NCI-H510A treated with DMSO at 0.1 percent for 48 hours (cell line): Measurements from ENCODE around the gene ONECUT2.
"Not testable (repeated sequence)": the region's sequence is repeated elsewhere in the genome, so short reads cannot be mapped to it uniquely, and the experiment has no call there.

Source experiments
- DNase-seq: peaks from one replicate; lab custom pipeline; 2025; lab: John Stamatoyannopoulos, UW

Gene ONECUT2

DNA sequence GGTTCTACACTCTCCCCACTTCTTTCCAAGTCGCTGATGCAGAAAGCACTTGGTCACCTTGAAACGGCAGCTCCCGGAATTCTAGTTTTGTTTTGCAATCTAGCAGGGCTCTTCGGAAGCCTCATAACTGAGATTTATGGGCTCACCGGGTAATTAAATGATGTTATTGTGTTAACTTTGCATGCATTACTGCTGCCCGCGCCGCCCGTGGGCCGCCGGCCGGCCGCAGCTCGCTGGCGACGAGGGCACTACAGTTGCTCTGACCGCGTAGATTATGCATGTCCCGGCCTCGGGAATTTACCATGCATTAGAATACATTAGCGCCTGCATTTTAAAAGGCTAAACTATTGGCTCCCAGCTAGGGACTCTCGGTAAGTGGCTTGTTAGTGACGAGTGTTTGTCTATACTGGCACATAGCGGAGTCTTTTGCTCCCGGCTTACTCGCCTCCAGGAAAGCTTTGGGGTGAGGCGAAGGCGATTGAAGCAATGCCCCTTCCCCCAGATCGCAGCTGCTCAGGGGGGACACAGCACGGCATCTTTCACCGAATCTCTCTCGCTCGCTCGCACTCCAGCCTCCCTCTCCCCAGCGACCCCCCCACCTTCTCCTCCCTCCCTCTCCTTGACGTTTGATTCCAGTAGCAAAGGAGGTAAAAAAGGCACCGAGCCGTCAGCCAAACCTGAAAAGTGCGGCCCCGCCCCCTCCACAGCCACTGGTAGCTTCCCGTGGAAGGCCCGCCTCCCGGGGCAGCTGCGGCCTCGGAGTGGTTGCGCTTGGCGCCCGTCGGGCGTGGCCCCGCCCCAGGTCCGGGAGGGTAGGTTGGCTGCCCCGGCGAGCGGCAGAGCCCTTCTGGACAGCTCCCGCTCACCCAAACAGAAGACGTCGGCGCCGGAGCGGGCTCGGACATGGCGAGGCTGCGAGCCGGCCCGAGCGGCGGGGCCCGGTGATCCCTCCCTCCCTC lies at the start of gene ONECUT2:
Gene ONECUT2 (plus strand): TSS at position 839 of the 959 bp plus-strand sequence. CDS start 343 bp downstream, outside the sequence.
- DNase-seq, result peak; percentile 94

DNA sequence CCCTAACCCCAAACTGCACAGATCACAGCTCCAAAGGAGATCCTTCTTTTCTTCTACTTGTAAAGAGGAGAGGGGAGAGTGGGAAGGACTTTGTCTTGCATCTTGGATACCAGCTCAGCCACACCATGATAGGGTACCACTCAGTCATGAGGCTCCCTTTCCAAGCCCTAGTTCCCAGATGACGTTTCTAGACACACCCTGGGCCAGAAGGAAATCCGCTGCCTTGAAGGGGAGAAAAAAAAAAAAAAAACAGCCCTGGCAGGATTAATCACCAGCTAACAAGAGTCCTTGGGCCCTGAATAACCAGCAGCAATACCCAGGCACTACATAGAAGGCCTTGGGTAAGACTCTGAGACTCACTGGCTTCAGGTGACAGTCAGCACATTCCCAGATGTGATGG lies 45.9 kb upstream of the ONECUT2 start:
- DNase-seq, result no peak

- no peak for DNase-seq
Observed at GRCh38 chr18:57390044-57390443, 45.1 kb upstream of the ONECUT2 start.

GRCh38 chr18:57394749-57395148 lies 40.4 kb upstream of the ONECUT2 start:
- not testable (repeated sequence) for DNase-seq

GRCh38 chr18:57396831-57397230 lies 38.3 kb upstream of the ONECUT2 start:
- DNase-seq, result not testable (repeated sequence)

- no peak for DNase-seq
Observed at GRCh38 chr18:57397440-57398132, 37.6 kb upstream of the ONECUT2 start.

DNA sequence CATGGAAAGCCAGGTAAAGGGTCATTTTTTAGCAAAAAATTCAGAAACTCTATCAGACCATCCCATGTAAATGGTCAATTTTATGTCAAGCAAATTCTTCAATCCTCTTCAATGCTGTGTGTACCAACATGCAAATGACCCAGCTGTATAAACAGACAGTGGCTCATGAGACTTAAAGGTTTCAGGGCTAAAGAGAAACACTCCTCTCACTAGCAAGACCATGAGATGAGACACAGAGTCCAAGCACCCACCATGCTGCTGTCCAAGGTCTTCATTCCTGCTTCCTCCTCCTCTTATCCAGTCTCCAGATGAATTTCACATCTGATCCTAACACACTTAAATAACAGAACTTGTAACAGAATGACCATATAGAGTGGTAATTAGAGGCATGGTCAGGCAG lies 30.8 kb upstream of the ONECUT2 start:
- DNase-seq, result no peak

- DNase-seq, result no peak
Observed at GRCh38 chr18:57409650-57410049, 25.5 kb upstream of the ONECUT2 start.

DNA sequence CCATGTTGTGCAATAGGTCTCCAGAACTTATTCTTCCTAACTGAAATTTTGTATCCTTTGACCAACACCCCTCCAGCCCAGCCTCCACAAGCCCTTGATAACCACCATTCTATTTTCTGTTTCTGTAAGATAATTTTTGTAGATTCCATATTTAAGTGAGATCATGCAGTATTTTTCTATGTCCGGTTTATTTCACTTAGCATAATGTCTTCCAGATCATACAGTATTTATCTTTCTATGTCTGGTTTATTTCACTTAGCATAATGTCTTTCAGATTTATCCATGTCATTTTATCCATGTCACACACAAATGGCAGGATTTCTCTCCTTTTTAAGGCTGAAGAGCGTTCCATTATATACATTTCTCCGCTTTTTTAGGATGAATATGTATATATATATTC lies 24.4 kb upstream of the ONECUT2 start:
- DNase-seq, result no peak

DNA sequence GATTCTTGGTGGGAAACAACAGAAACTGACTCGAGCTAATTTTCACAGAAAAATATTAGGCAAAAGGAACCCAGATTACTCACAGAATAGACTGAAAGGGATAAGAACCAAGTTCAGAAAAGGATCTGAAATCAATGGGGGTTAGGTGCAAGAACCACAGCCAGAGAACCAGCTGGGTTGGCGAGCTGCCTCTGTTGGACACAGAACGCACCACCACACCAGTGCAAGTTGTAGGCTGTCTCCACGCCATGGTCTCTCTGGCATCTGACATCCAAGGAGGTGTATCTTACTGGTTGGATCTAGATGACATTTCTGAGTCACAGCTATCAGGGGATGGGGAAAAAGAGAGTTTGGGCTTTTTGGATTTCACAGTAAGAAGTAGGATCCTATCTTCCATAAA lies 18.6 kb upstream of the ONECUT2 start:
- no peak for DNase-seq

- DNase-seq, result peak; percentile 78
Observed at GRCh38 chr18:57422313-57422872, 12.8 kb upstream of the ONECUT2 start.

DNA sequence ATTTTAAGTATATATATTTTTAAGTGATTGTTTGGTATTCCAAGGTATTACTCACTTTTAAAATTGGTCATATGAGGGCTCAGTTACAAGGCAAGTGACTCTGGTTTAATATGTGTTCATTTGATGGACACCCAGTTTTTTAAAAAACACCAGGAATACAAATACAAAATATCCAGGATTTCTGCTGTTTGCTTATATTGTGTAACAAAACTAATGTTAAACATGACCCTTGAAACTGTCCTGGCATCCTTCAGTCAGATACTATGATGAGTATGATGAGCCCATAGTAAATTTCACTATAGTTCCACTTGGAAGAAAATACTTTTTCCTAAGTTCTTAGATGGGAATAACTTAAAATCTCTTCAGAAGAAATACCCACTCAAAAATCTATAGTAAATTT lies 11.4 kb upstream of the ONECUT2 start:
- no peak for DNase-seq

DNA sequence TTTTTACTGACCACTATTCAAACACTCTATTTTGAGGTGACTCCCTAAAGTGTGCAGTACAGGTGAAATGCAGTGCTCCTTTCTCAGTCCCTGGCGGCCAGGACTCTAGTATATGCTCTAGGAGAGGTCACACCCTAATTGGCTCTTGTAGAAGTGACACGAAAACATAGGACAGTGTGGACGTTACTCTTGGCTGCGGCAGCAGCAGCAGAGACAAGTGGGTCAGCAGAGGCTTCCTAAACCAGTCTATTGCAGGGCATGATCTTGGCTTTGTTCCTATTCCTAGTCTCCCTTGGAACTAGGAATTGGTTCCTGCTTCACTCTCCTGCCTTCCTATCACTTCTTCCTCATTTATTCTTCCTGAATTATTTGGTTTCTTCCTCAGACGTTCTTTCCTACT lies 10.1 kb upstream of the ONECUT2 start:
- peak; percentile 10 for DNase-seq

DNA sequence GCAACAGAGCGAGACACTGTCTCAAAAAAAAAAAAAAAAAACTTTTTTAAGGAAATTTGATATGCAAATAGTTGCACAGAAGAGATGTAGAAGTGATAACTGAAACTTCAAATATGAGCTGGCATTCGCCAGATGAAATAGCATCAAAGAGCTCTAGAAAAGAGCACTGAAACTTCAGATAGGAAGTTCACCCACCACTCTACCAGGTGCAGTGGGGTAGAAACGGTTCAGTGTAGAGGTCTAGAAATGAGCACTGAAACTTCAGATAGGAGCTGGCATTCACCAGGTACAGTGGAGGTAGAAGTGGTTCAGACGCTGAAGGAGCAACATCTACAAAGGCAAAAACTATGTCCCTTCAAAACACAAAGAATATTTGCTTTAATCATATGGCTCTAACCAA lies 9.0 kb upstream of the ONECUT2 start:
- no peak for DNase-seq

- no peak for DNase-seq
Observed at GRCh38 chr18:57427429-57428201, 7.6 kb upstream of the ONECUT2 start.

- no peak for DNase-seq
Observed at GRCh38 chr18:57428221-57429150, 6.7 kb upstream of the ONECUT2 start.

DNA sequence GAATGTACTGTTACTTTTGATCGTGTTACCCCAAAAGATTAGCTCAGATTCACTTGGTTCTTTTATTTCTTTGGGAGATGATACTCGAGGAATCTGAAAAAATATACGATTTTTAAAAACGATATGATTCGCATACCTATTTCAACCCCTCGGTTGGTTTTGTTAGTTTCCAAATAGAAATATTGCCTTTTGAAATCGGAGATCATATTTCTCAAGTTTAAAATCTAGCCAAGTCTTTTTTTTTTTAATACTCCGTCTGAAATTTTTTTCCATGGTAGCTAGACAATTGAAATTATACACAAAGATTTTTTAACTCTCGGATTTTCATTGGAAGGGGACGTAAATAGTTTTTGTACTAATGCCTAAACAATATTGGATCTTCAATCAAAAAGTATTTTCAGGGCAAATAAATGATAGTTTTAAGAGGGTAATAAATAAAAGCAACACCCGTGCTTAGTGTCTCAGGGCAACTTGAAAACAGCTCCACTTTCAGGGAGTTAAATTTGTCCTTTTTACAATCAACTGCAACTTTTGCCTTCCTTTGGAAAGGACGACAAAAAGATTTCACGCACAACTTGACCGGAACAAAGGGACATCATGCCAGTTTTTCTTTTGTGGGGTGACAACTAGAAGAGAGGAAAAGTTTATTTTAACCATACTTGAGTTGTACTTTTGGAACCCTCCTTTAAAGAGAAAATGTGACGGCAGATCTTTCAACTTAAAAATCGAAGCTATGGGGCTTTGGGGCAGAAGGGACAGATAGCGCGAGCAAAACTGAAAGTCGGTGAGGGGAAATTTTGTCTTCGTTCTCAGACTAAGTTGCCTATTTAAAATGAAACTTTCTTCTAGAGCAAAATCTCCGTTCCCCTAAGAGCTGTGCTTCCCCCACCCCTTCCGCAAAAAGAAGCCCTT lies 5.8 kb upstream of the ONECUT2 start:
- DNase-seq, result no peak

- DNase-seq, result no peak
Observed at GRCh38 chr18:57430079-57431001, 4.8 kb upstream of the ONECUT2 start.

DNA sequence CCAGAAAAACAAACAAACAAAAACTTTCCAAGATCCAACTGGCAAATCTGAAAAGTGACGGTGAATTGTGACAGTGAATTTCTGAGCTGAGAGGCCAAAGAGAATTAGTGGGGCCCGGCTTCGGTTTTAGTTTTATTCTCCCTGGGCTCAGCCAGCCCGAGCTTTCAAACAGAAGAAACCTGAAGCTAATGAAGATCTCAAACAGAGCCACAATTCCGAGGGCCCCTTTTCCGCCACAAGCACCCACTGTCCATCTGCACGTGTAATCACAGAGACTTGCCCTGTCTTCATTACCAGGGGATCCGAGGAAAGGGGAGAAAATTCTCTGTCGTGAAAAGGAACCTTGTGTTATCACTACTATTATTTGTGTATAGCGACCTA lies 4.2 kb upstream of the ONECUT2 start:
- DNase-seq, result no peak
